ENCODE measurements around the gene RAB8A.

RAB8A gene
- 86.3 to 144 (median 121) reads per million in 18 experiments for total RNA-seq

DNA sequence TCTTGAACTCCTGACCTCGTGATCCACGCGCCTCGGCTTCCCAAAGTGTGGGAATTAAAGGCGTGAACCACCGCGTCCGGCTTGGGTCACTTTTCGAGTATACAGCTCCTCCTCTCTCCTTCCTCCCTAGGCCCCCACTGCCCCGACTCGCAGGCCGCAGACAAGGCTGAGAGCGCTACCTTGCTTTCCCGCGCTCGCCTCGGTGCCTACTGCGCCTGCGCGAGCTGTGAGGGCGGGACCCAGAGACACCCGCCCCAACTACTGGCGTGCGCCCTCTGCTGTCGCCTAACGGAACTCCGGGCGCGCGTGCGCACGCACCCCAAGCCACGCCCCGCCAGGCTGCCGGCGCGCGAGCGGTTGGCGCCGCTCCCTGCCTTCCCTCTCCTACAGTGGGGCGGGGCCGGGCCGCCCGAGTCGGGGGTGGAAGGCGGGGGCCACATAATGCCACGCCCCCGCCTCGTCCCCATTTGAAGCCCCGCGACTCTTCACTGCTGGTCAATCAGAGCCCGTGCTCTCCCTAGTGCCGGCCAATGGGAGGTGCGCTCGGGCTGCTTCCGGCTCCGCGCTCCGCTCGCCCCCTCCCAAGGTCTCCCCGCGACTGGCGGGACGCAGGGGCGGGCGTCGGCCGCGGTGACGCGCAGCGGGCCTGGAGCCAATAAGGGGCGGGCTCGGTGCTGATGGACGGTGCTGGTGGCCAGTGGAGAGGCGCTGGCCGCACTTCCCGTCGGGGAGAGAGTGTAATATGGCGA, at the start of gene RAB8A:
Gene RAB8A (plus strand): TSS at position 730 of the 749 bp plus-strand sequence. CDS start 13 bp downstream, at position 743.
- peak; percentile 99 for DNase-seq

- no peak for DNase-seq
Measured at GRCh38 chr19:16061943-16062342, 49.7 kb upstream of the RAB8A start.

- DNase-seq: peak; percentile 87 to 89
Measured at GRCh38 chr19:16062789-16063188, 48.9 kb upstream of the RAB8A start.

DNA sequence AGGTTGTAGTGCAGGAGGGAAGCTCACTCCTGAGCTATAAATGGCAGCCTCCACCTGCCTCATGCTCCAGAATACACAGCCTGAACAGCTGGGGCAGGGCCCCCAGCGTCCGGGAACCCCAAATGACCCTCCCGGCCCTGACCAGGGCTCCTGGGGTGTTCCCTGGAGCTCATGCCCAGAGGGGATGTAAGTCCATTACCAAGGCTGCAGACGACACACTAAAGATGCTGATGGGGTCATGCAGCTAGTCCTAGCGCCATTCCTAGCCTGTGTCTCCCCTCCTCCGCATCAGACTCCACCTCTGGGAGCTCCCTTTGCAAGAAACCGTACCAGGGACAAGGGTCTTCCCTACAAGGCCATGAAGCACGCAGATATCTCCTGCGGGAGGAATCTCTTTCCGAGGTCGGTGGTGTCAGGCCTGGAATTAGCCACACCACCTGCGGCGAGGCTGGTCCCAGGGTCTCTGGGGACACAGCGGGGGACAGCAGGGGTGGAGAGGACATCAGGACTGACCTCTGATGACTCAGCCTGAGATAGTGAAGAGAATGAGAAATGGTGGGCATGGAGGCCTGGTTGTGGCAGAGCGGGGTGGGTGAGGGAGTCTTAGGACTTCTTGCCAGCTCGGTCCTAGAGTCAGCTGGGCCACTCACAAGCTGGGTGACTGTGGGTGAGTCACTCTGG, 47.3 kb upstream of the RAB8A start:
- peak in 1 of 2 donors; percentile 40 for DNase-seq

- peak; percentile 53 to 55 for DNase-seq
Measured at GRCh38 chr19:16066611-16067104, 45.0 kb upstream of the RAB8A start.

DNA sequence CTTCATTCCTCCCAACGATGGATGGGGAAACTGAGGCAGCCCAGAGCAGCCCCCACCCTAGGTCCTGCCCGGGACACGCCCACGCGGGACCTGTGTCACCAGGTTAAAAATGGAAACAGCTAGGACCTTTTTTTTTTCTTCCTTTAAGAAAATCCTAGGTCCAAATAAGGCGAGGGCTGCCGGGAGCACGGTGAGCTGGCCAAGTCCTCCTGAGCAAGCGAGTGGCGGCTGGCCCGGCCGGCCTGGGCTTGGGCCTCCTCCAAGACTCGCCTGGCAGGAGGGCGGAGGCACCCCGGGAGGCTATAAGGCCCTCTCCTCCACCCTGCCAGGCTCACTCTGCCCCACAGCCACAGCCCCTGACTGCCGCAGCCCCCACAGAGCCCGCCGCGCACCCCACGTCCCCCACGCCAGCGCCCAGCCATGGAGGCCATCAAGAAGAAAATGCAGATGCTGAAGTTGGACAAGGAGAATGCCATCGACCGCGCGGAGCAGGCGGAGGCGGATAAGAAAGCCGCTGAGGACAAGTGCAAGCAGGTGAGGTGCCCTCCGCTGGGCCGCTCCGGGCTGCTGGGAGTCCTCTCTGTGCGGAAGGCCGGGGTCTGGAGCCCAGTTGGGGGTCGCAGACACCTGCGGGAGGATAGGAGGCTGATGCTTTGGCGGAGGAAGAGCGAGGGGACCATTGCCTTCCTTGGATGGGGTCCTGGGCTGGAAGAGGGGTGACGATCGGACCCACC, 44.3 kb upstream of the RAB8A start:
- peak in 1 of 2 donors; percentile 10 for DNase-seq

DNA sequence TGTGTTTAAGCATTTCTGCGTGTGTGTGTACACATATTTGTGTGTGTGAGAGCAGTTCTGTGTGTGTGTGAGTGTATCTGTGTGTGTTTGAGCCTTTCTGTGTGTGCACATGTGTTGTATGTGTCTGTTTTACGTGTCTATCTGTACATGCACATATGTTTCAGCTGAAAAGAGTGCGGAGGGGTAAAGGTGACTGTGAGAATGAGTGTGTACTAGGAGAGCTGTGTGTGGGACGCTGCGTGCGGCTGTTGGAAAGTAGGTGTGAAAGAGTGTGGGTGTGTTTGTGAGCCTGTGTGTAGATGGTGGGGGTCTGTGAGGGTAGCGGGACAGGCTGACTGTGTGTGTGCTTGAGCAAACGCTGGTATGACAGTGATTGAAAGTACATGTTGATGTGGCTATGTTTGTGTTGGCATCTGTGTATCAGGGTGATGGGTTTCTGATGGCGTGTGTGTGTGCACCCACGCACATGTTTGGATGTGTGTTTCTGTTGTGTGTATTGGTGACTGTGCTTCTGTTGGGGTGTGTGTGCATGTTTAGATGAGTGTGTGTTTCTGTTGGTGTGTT, 42.9 kb upstream of the RAB8A start:
- no peak for DNase-seq

GRCh38 chr19:16069813-16070365, 41.8 kb upstream of the RAB8A start:
- DNase-seq: no peak

DNA sequence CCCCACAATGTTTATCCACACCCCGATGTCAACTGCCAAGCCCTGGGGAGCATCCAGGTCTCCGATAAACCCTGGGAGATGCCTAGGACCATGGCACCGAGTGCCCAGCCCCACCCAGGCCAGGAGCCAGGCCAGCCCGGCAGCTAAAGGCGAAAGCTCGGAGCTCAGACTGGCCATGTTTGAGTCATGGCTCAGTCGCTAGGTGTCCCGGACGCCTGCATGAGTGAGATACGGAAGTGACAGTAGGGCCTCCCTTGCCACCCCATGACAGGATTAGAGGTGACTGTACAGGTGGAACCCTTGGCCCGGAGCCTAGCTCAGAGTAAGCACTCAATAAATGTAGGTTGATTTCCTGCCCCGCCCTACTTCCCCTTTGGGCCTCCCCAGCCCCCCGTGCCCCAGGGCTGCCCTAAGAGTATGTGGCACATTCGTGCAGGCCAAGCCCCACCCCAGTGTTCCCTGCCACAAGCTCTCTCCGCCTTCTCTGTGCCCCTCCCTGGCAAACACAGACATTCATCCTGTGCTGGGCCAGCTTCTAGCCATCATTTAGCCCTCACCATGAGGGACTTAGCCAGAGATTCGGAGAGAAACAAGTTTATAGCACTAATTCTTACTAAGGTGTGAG, 41.2 kb upstream of the RAB8A start:
- DNase-seq: peak; percentile 46 to 63

DNA sequence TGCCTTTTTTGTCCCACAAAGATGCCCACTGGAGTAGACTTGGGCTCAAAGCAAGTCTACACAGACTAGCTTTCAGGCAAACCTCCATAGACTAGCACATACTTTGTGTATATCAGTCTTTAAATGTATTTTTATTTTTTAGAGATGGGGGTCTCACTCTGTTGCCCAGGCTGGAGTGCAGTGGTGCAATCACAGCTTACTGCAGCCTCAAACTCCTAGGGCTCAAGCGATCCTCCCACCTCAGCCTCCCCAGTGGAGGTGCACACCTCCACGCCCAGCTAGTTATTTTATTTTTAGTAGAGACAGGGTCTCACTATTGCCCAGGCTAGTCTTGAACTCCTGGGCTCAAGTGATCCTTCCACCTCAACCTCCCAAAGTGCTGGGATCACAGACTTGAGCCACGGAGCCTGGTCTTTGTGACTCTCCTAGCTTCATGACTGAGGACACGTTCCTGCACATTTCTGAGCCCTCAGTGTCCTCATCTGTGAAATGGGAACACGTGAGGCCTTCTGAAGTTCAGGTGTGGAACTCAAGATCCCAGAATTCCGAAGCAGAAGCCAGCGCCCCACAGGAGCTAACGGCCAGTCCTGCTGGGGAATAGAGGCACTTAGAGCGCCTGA, 40.5 kb upstream of the RAB8A start:
- no peak for DNase-seq

- DNase-seq: no peak
Measured at GRCh38 chr19:16073481-16073880, 38.2 kb upstream of the RAB8A start.

DNA sequence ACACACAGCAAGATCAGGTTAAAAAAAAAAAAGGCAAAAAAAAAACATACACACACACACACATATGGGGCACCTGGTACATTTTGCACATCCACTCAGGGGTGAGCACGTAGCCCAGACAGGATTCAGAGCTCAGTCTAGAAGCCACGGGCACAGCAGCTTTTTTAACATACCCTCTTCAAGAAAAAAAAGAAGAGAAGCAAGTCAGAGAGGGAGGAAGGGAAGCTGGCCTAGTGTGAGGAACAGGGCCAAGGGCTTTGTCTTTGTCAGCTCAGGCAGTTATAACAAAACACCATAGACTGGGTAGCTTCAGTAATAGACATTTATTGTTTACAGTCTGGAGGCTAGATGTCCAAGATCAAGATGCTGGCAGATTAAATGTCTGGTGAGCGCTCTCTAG, 37.7 kb upstream of the RAB8A start:
- DNase-seq: peak in 1 of 2 donors; percentile 19

GRCh38 chr19:16074488-16075365, 37.0 kb upstream of the RAB8A start:
- DNase-seq: no peak

GRCh38 chr19:16075430-16076153, 36.1 kb upstream of the RAB8A start:
- DNase-seq: no peak

GRCh38 chr19:16076154-16076957, 35.3 kb upstream of the RAB8A start, which contains the start of gene TPM4:
Gene TPM4, plus strand, starts transcription at chr19:16076495. Its CDS starts 71 bp downstream, at chr19:16076566.
- DNase-seq: peak; percentile 92 to 95

- peak; percentile 14 to 40 for DNase-seq
Measured at GRCh38 chr19:16076958-16077611, 34.6 kb upstream of the RAB8A start.

DNA sequence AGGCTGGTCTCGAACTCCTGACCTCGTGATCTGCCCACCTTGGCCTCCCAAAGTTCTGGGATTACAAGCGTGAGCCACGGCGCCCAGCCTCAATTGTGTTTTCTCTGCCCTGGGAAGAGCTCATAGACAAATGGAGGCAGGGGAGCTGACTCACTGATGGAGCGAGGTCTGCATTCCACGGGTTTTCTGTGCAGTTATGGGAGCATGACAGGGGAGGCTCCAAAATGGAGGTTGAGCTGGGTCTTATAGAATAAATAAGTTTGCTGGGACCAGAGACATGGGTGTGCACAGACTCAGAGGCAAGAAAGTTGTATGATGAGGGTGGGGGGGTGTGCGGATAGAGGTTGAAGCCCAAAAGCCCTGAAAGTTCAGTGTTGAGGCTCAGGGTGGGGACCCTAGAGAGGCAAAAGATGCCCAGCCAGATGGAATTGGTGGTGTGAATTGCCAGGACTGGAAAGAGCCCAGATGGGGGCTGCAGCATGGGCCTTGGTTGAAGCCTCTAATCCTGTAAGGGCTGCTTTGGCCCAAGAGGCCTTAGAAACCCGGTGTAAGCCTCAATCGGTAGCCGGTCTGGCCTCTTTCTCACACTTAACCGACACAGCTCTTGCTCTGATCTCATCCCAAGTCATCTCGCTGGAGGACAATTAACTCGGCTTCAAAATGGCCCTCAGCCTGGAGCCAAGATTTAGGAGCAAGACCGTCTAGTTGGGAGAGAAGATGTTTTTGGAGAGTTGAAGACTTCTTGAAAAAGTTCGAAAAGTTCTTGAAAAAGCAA, 33.5 kb upstream of the RAB8A start:
- no peak for DNase-seq

Measured in inflammatory macrophage (primary cell).